A673 (cell line): ENCODE data around the gene RSU1. TPM values are rescaled to one million over a fixed set of nuclear protein-coding genes. Genes with fewer than 3 reads are reported as not detected.
A peak's percentile ranks its signal among the peaks of the same experiment; 100 is the strongest.
"Not testable (repeated sequence)": the region's sequence is repeated elsewhere in the genome, so short reads cannot be mapped to it uniquely, and the experiment has no call there.

Experiments used
- BruUV-seq: library from RNA; stranded (reverse); fragments of 400-500 nt; replicated peaks from 2 replicates; lab custom pipeline; 2021; lab: Mats Ljungman, UMichigan
- CTCF ChIA-PET: fragments of 300-600 bp; sonication (Branson Sonifier 250); formaldehyde crosslinking; loops from one replicate; lab custom pipeline; 2022; ENCODE audit warnings: antibody characterized with exemption; lab: Charles Lee
- POLR2A ChIA-PET: fragments of 300-600 bp; sonication (Branson Sonifier 250); formaldehyde crosslinking; loops from one replicate; lab custom pipeline; 2022; ENCODE audit warnings: antibody characterized with exemption; ENCODE audit not compliant: low non-redundant PET; lab: Charles Lee
- DNase-seq: peaks from one replicate; pipeline ENCODE4 v3.0.0-alpha.2; 2015; ENCODE audit warnings: low spot score
- H3K27ac ChIP-seq: fragments of 200-600 bp; sonication (generic); 2 replicates; pipeline ENCODE4 v1.5.1; 2016; ENCODE audit warnings: mixed run types, low read depth, mild to moderate bottlenecking, mixed read lengths, antibody characterized with exemption, low read length; ENCODE audit not compliant: poor library complexity, severe bottlenecking
- H3K27me3 ChIP-seq: fragments of 200-600 bp; sonication (generic); replicated peaks from 2 replicates; pipeline ENCODE4 v1.6.1; 2017; ENCODE audit warnings: mixed run types, low read depth, mild to moderate bottlenecking, mixed read lengths, antibody characterized with exemption, low read length; ENCODE audit not compliant: insufficient read depth, poor library complexity
- H3K36me3 ChIP-seq: fragments of 200-600 bp; sonication (generic); 2 replicates; pipeline ENCODE4 v1.6.1; 2016; ENCODE audit warnings: mixed run types, mild to moderate bottlenecking, mixed read lengths, antibody characterized with exemption, low read length; ENCODE audit not compliant: insufficient read depth, poor library complexity, severe bottlenecking
- H3K4me1 ChIP-seq: fragments of 200-600 bp; sonication (generic); 2 replicates; pipeline ENCODE4 v1.6.1; 2017; ENCODE audit warnings: mixed run types, mild to moderate bottlenecking, mixed read lengths, antibody characterized with exemption, low read length; ENCODE audit not compliant: insufficient read depth, poor library complexity, severe bottlenecking
- H3K4me3 ChIP-seq: fragments of 200-600 bp; sonication (generic); 2 replicates; pipeline ENCODE4 v1.5.1; 2016; ENCODE audit warnings: low read depth, mixed run types, mild to moderate bottlenecking, mixed read lengths, low read length; ENCODE audit not compliant: poor library complexity, severe bottlenecking
- H3K9me3 ChIP-seq: fragments of 200-600 bp; sonication (generic); 2 replicates; pipeline ENCODE4 v1.6.1; 2016; ENCODE audit warnings: mixed run types, low read depth, mild to moderate bottlenecking, mixed read lengths, antibody characterized with exemption, low read length; ENCODE audit not compliant: poor library complexity, severe bottlenecking
- EZH2 ChIP-seq: fragments of 200-600 bp; sonication (generic); IDR thresholded peaks from 2 replicates; pipeline ENCODE4 v1.6.1; 2017; ENCODE audit warnings: borderline replicate concordance, low read depth, mild to moderate bottlenecking, mixed read lengths, antibody characterized with exemption, low read length; ENCODE audit not compliant: poor library complexity, severe bottlenecking
- intact Hi-C: fragments of 100-400 bp; cut with micrococcal nuclease; formaldehyde crosslinking; loops from one replicate; pipeline ENCODE4 v1.10.0; 2022; ENCODE audit not compliant: unreplicated experiment
- total RNA-seq: library from RNA; stranded (reverse); gene quantifications from 2 replicates; pipeline ENCODE4 v1.2.3, GENCODE V29; 2021
- TF ChIP-seq, protein P1 (sequence below): fragments of 300-800, 200-600 bp; sonication (generic); conservative IDR thresholded peaks from 2 replicates; pipeline ENCODE4 v1.5.1; 2017; ENCODE audit warnings: low read depth, mild to moderate bottlenecking, antibody characterized with exemption, low read length, moderate library complexity, mixed read lengths

The RSU1 gene
- total RNA-seq, 1 experiment from 2014 or later = 64.0 TPM

- TF ChIP-seq, protein P1, sequence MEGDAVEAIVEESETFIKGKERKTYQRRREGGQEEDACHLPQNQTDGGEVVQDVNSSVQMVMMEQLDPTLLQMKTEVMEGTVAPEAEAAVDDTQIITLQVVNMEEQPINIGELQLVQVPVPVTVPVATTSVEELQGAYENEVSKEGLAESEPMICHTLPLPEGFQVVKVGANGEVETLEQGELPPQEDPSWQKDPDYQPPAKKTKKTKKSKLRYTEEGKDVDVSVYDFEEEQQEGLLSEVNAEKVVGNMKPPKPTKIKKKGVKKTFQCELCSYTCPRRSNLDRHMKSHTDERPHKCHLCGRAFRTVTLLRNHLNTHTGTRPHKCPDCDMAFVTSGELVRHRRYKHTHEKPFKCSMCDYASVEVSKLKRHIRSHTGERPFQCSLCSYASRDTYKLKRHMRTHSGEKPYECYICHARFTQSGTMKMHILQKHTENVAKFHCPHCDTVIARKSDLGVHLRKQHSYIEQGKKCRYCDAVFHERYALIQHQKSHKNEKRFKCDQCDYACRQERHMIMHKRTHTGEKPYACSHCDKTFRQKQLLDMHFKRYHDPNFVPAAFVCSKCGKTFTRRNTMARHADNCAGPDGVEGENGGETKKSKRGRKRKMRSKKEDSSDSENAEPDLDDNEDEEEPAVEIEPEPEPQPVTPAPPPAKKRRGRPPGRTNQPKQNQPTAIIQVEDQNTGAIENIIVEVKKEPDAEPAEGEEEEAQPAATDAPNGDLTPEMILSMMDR = peak; percentile 69
- TF ChIP-seq EZH2 = no peak
- Histone ChIP-seq H3K9me3 (peaks cover 2% of the 10 kb centered on the region), H3K4me1 (peaks cover 19% of the 10 kb centered on the region), H3K4me3 (peak overlapping the region; percentile 1), H3K27me3 (no peaks in the 10 kb centered on the region), H3K27ac (no peak overlapping the region), H3K36me3 (no peaks in the 10 kb centered on the region)
- ChIA-PET CTCF (interaction anchor here (0.6 to 0.7 kb wide), 2 partner anchors 11 to 689 kb away, joined by 3 to 4 read pairs; no protein-coding TSS in a partner anchor), POLR2A (no interaction called here)
- peak; percentile 95 for DNase-seq
- no TSS peak for BruUV-seq
- intact Hi-C loops = loop anchor here (5.0 to 10.0 kb wide), 2 partner anchors 604 to 917 kb away; no protein-coding TSS in a partner anchor
Measured at GRCh38 chr10:16828114-16828568, 10.9 kb upstream of the RSU1 start.

- H3K36me3 ChIP-seq, BruUV-seq, POLR2A ChIA-PET, H3K27ac ChIP-seq, H3K9me3 ChIP-seq, H3K27me3 ChIP-seq, DNase-seq, CTCF ChIA-PET: not testable (repeated sequence)
- intact Hi-C loops = loop anchor here (5.0 to 10.0 kb wide), 2 partner anchors 605 to 917 kb away; no protein-coding TSS in a partner anchor
- H3K4me3 ChIP-seq = peak overlapping the region; percentile 1
- H3K4me1 ChIP-seq = peaks cover 15% of the 10 kb centered on the region
Measured at GRCh38 chr10:16827474-16827873, 10.2 kb upstream of the RSU1 start.

DNA sequence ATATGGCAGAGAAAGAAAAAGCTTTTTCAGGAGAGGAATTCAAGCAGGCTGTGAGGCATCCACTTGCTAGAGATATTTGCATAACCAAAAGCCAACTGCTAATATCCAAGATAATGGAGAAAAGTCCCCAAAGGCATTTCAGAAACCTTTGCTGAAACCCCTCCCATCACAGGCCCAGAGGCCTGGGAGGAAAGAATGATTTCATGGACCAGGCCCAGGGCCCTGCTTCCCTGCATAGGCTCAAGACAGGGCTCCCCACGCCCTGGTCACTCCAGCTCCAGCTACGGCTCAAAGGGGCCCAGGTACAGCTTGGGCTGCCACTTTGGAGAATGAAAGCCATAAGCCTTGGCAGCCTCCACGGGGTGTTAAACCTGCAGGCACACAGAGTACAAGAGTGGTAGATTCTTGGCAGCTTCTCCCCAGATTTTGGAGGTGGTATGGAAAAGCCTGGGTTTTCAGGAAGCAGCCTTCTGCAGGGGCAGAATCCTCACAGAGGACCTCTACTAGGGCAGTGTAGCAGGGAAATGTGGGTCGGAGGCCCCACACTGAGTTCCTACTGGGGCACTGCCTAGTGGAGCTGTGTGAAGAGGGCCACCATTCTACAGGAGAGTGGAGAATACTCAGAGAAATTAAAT, 5.6 kb upstream of the RSU1 start:
- Histone ChIP-seq H3K36me3 (no peaks in the 10 kb centered on the region), H3K27me3 (no peaks in the 10 kb centered on the region), H3K4me3 (no peak overlapping the region), H3K4me1 (peaks cover 8% of the 10 kb centered on the region), H3K27ac (no peak overlapping the region), H3K9me3 (peaks cover 16% of the 10 kb centered on the region)
- BruUV-seq = no TSS peak
- ChIA-PET POLR2A (no interaction called here), CTCF (no interaction called here)
- intact Hi-C loops = loop anchor here (10.0 kb wide), 1 partner anchor 922 kb away; no protein-coding TSS in a partner anchor
- DNase-seq = no peak
- TF ChIP-seq, protein P1 = no peak
- no peak for TF ChIP-seq EZH2

DNA sequence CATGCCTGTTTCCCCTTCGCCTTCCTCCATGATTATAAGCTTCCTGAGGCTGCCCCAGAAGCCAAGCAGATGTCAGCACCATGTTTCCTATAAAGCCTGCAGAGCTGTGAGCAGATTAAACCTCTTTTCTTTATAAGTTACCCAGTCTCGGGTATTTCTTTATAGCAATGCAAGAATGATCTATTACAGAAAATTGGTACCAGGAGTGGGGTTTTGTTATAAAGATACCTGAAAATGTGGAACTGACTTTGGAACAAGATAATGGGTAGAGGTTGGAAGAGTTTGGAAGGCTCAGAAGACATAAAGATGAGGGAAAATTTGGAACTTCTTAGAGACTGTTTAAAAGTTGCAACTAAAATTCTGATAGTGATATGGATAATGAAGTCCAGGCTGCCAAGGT, 4.8 kb upstream of the RSU1 start:
- Histone ChIP-seq H3K27me3 (no peaks in the 10 kb centered on the region), H3K4me1 (peaks cover 9% of the 10 kb centered on the region), H3K9me3 (peaks cover 16% of the 10 kb centered on the region), H3K27ac (no peak overlapping the region), H3K36me3 (no peaks in the 10 kb centered on the region), H3K4me3 (no peak overlapping the region)
- intact Hi-C loops = loop anchor here (10.0 kb wide), 1 partner anchor 923 kb away; no protein-coding TSS in a partner anchor
- CTCF ChIA-PET = no interaction called here
- BruUV-seq = no TSS peak
- POLR2A ChIA-PET = no interaction called here
- TF ChIP-seq, protein P1 = no peak
- TF ChIP-seq EZH2 = no peak
- DNase-seq = no peak
